ENCODE results near the gene ROR1.

Gene ROR1

GRCh38 chr1:63987628-63988024 is 213.8 kb downstream of the ROR1 start:
- no peak overlapping the region for H3K4me3 ChIP-seq (ENCODE audit: low read depth, low read length)

- H3K4me3 ChIP-seq (ENCODE audit: low read depth, low read length), result no peak overlapping the region
Observed at GRCh38 chr1:63988941-63989340, 215.1 kb downstream of the ROR1 start.

GRCh38 chr1:63991685-63992084 is 217.9 kb downstream of the ROR1 start:
- no peak overlapping the region for H3K4me3 ChIP-seq (ENCODE audit: low read depth, low read length)

GRCh38 chr1:64000021-64000420 is 226.2 kb downstream of the ROR1 start:
- H3K4me3 ChIP-seq (ENCODE audit: low read depth, low read length), result no peak overlapping the region

- no peak overlapping the region for H3K4me3 ChIP-seq (ENCODE audit: low read depth, low read length)
Observed at GRCh38 chr1:64001038-64001437, 227.2 kb downstream of the ROR1 start.

- H3K4me3 ChIP-seq (ENCODE audit: low read depth, low read length), result no peak overlapping the region
Observed at GRCh38 chr1:64004451-64005025, 230.7 kb downstream of the ROR1 start.

GRCh38 chr1:64005801-64006200 is 232.0 kb downstream of the ROR1 start:
- H3K4me3 ChIP-seq (ENCODE audit: low read depth, low read length), result no peak overlapping the region

GRCh38 chr1:64006276-64007051 is 232.6 kb downstream of the ROR1 start:
- no peak overlapping the region for H3K4me3 ChIP-seq (ENCODE audit: low read depth, low read length)

- H3K4me3 ChIP-seq (ENCODE audit: low read depth, low read length), result no peak overlapping the region
Observed at GRCh38 chr1:64010316-64010715, 236.5 kb downstream of the ROR1 start.

- H3K4me3 ChIP-seq (ENCODE audit: low read depth, low read length), result no peak overlapping the region
Observed at GRCh38 chr1:64013395-64013794, 239.6 kb downstream of the ROR1 start.

- H3K4me3 ChIP-seq (ENCODE audit: low read depth, low read length), result no peak overlapping the region
Observed at GRCh38 chr1:64019818-64020217, 246.0 kb downstream of the ROR1 start.

GRCh38 chr1:64021066-64021465 is 247.2 kb downstream of the ROR1 start:
- H3K4me3 ChIP-seq (ENCODE audit: low read depth, low read length), result no peak overlapping the region

- no peak overlapping the region for H3K4me3 ChIP-seq (ENCODE audit: low read depth, low read length)
Observed at GRCh38 chr1:64025051-64025450, 251.2 kb downstream of the ROR1 start.

- H3K4me3 ChIP-seq (ENCODE audit: low read depth, low read length), result no peak overlapping the region
Observed at GRCh38 chr1:64029037-64029436, 255.2 kb downstream of the ROR1 start.

- no peak overlapping the region for H3K4me3 ChIP-seq (ENCODE audit: low read depth, low read length)
Observed at GRCh38 chr1:64030411-64030810, 256.6 kb downstream of the ROR1 start.

GRCh38 chr1:64031236-64031635 is 257.4 kb downstream of the ROR1 start:
- no peak overlapping the region for H3K4me3 ChIP-seq (ENCODE audit: low read depth, low read length)

- H3K4me3 ChIP-seq (ENCODE audit: low read depth, low read length), result no peak overlapping the region
Observed at GRCh38 chr1:64033667-64034220, 259.9 kb downstream of the ROR1 start.

- no peak overlapping the region for H3K4me3 ChIP-seq (ENCODE audit: low read depth, low read length)
Observed at GRCh38 chr1:64036549-64036948, 262.7 kb downstream of the ROR1 start.

GRCh38 chr1:64038119-64038518 is 264.3 kb downstream of the ROR1 start:
- H3K4me3 ChIP-seq (ENCODE audit: low read depth, low read length), result no peak overlapping the region

- H3K4me3 ChIP-seq (ENCODE audit: low read depth, low read length), result no peak overlapping the region
Observed at GRCh38 chr1:64038965-64039364, 265.1 kb downstream of the ROR1 start.

GRCh38 chr1:64039390-64039926 is 265.6 kb downstream of the ROR1 start:
- no peak overlapping the region for H3K4me3 ChIP-seq (ENCODE audit: low read depth, low read length)
